Tibial nerve (tissue), 4 donors: ENCODE measurements around the gene PSEN2. TPM values are rescaled to one million over a fixed set of nuclear protein-coding genes. Genes with fewer than 3 reads are reported as not detected.

Experiments used
- DNase-seq, 2 donors: peaks; one replicate each; pipeline ENCODE4 v3.0.0-alpha.2; 2019; ENCODE audit warnings: low spot score in 2 of 2
- H3K27ac ChIP-seq, 4 donors: fragments of 200-600 bp; sonication (generic) in 3 of 4; one replicate each; pipeline ENCODE4 v1.5.1; 2017 to 2019; ENCODE audit warnings: mild to moderate bottlenecking in 1 of 4
- H3K27me3 ChIP-seq, 2 donors: fragments of 200-600 bp; sonication (generic) in 1 of 2; one replicate each; pipeline versions ENCODE4 v1.5.1 to v1.6.0; 2017 to 2019
- H3K36me3 ChIP-seq, 3 donors: fragments of 200-600 bp; sonication (generic); one replicate each; pipeline ENCODE4 v1.5.1; 2018 to 2019
- H3K4me1 ChIP-seq, 4 donors: fragments of 200-600 bp; sonication (generic) in 3 of 4; one replicate each; pipeline ENCODE4 v1.5.1; 2017 to 2019
- H3K4me3 ChIP-seq, 4 donors: fragments of 200-600 bp; sonication (generic) in 3 of 4; one replicate each; pipeline ENCODE4 v1.5.1; 2017 to 2019; ENCODE audit warnings: mild to moderate bottlenecking in 1 of 4, moderate library complexity in 1 of 4
- H3K9me3 ChIP-seq, 4 donors: fragments of 200-600 bp; sonication (generic) in 3 of 4; one replicate each; pipeline ENCODE4 v1.5.1; 2017 to 2019
- CTCF ChIP-seq, 5 experiments: fragments of 200-600 bp in 3 of 5; fragments of 450-650 bp in 2 of 5; sonication (generic) in 3 of 5; IDR thresholded peaks; one replicate each; pipeline ENCODE4 v1.5.1; 2016 to 2019; ENCODE audit warnings: antibody characterized with exemption in 5 of 5, mild to moderate bottlenecking in 3 of 5, moderate library complexity in 2 of 5
- EP300 ChIP-seq, 2 donors: sonication (generic); formaldehyde crosslinking; IDR thresholded peaks; one replicate each; pipeline ENCODE4 v1.6.1; 2017; ENCODE audit warnings: antibody characterized with exemption in 2 of 2, mild to moderate bottlenecking in 1 of 2
- POLR2A ChIP-seq, 2 donors: fragments of 450-650 bp; IDR thresholded peaks; one replicate each; pipeline ENCODE4 v1.6.1; 2017; ENCODE audit warnings: antibody characterized with exemption in 2 of 2, mild to moderate bottlenecking in 2 of 2, moderate library complexity in 2 of 2
- WGBS, 2 donors: methylation state at CpG; one replicate each; pipeline ENCODE4 v1.1.5; 2018; 5-methylcytosine and 5-hydroxymethylcytosine counted together
- total RNA-seq, 4 donors: library from RNA; depleted of rRNA; stranded (reverse); fragments of >200 nt; gene quantifications; one replicate each; pipeline ENCODE4 v1.1.0, GENCODE V29; 2016

Gene PSEN2
- total RNA-seq: 10 to 100 TPM; 30.8 to 49.2 (median 40.9) TPM

GRCh38 chr1:226870401-226871279 lies at the start of gene PSEN2:
TSS of gene PSEN2 (plus strand) at chr1:226870616. CDS start at chr1:226881908, 11,292 bp downstream.
- H3K4me3 ChIP-seq: peak within 1 kb of the TSS; percentile 71 to 96 (median 78)
- H3K27ac ChIP-seq: peak within 1 kb of the TSS; percentile 54 to 82 (median 72)
- no peak for TF ChIP-seq EP300 (IDR thresholded peaks at IDR 0.05)
- peak in 1 of 2 donors; percentile 49 for TF ChIP-seq POLR2A (IDR thresholded peaks at IDR 0.05)
- peak in 4 of 5 experiments; percentile 16 to 67 (median 40) for TF ChIP-seq CTCF (IDR thresholded peaks at IDR 0.05)
- peaks cover 0 to 19% (median 13%) of the 10 kb centered on the region in 4 donors for H3K4me1 ChIP-seq
- no peaks in the 10 kb centered on the region for H3K9me3 ChIP-seq
- peaks cover 0 to 1% (median 0%) of the 10 kb centered on the region in 3 donors for H3K36me3 ChIP-seq
- WGBS, 2 donors: 0 to 1% methylated on average over 22 to 85 of the region's 97 CpGs
- H3K27me3 ChIP-seq: no peaks in the 10 kb centered on the region
- peak in 1 of 2 donors; percentile 20 for DNase-seq

GRCh38 chr1:226820941-226821718 lies 49.3 kb upstream of the PSEN2 start:
- TF ChIP-seq CTCF (IDR thresholded peaks at IDR 0.05) (no peak), POLR2A (IDR thresholded peaks at IDR 0.05) (no peak), EP300 (IDR thresholded peaks at IDR 0.05) (peak in 1 of 2 donors; percentile 91)
- DNase-seq: peak; percentile 79 to 91
- Histone ChIP-seq H3K27ac (peak overlapping the region; percentile 31 to 83 (median 58)), H3K4me3 (no peak overlapping the region), H3K27me3 (no peaks in the 10 kb centered on the region), H3K4me1 (peaks cover 0 to 16% (median 7%) of the 10 kb centered on the region in 4 donors), H3K9me3 (no peaks in the 10 kb centered on the region), H3K36me3 (no peaks in the 10 kb centered on the region)
- WGBS, 2 donors: 45 to 46% methylated on average over 8 of the region's 8 CpGs

GRCh38 chr1:226821719-226822085 lies 48.7 kb upstream of the PSEN2 start:
- H3K4me1 ChIP-seq: peaks cover 0 to 19% (median 7%) of the 10 kb centered on the region in 4 donors
- DNase-seq: peak in 1 of 2 donors; percentile 28
- TF ChIP-seq CTCF (IDR thresholded peaks at IDR 0.05) (no peak), POLR2A (IDR thresholded peaks at IDR 0.05) (no peak), EP300 (IDR thresholded peaks at IDR 0.05) (no peak)
- H3K27me3 ChIP-seq: no peaks in the 10 kb centered on the region
- H3K9me3 ChIP-seq: no peaks in the 10 kb centered on the region
- no peak overlapping the region for H3K4me3 ChIP-seq
- H3K36me3 ChIP-seq: no peaks in the 10 kb centered on the region
- H3K27ac ChIP-seq: peak overlapping the region in 3 of 4 donors; percentile 28 to 83 (median 69)
- 25 to 63% methylated on average over 1 of the region's 1 CpG for WGBS, 2 donors

GRCh38 chr1:226823643-226824042 lies 46.8 kb upstream of the PSEN2 start:
- 89 to 94% methylated on average over 5 of the region's 5 CpGs for WGBS, 2 donors
- Histone ChIP-seq H3K27me3 (no peaks in the 10 kb centered on the region), H3K36me3 (no peaks in the 10 kb centered on the region), H3K27ac (no peak overlapping the region), H3K4me3 (no peak overlapping the region), H3K4me1 (peaks cover 0 to 37% (median 19%) of the 10 kb centered on the region in 4 donors), H3K9me3 (no peaks in the 10 kb centered on the region)
- no peak for TF ChIP-seq POLR2A (IDR thresholded peaks at IDR 0.05)
- no peak for TF ChIP-seq EP300 (IDR thresholded peaks at IDR 0.05)
- TF ChIP-seq CTCF (IDR thresholded peaks at IDR 0.05): no peak
- no peak for DNase-seq
